Astrocyte (in vitro differentiated cells and primary cell): Measurements from ENCODE around the gene DCDC1.

Experiments used
- CTCF ChIP-seq: IDR thresholded peaks from 2 replicates; pipeline ENCODE4 v1.5.1; 2011; ENCODE audit warnings: low read depth, mild to moderate bottlenecking, inconsistent platforms, low read length, moderate library complexity; ENCODE audit not compliant: insufficient read depth
- EZH2 ChIP-seq: IDR thresholded peaks from 2 replicates; pipeline ENCODE4 v1.6.1; 2012; ENCODE audit warnings: mild to moderate bottlenecking, low read length, inconsistent platforms; ENCODE audit not compliant: insufficient read depth

- TF ChIP-seq EZH2 = no peak
- no peak for TF ChIP-seq CTCF
Observed at GRCh38 chr11:31369348-31370329, at the start of gene DCDC1, which contains the start of gene DNAJC24.
